GM12865 (cell line): ENCODE results near the gene ZKSCAN8.
A peak's percentile ranks its signal among the peaks of the same experiment; 100 is the strongest.
"Not testable (repeated sequence)": the region's sequence is repeated elsewhere in the genome, so short reads cannot be mapped to it uniquely, and the experiment has no call there.

Experiments
- DNase-seq: peaks from one replicate; pipeline ENCODE4 v3.0.0; 2010; ENCODE audit warnings: low read depth
- H3K4me3 ChIP-seq: 2 replicates; pipeline ENCODE4 v1.5.1; 2011; ENCODE audit warnings: mild to moderate bottlenecking, low read depth, low read length, control low read depth
- TF ChIP-seq, protein P1 (sequence below): IDR thresholded peaks from 2 replicates; pipeline ENCODE4 v1.5.1; 2011; ENCODE audit warnings: low read length, control low read depth, low read depth, inconsistent platforms; ENCODE audit not compliant: insufficient read depth; ENCODE audit errors: missing control alignments

ZKSCAN8 gene

DNA sequence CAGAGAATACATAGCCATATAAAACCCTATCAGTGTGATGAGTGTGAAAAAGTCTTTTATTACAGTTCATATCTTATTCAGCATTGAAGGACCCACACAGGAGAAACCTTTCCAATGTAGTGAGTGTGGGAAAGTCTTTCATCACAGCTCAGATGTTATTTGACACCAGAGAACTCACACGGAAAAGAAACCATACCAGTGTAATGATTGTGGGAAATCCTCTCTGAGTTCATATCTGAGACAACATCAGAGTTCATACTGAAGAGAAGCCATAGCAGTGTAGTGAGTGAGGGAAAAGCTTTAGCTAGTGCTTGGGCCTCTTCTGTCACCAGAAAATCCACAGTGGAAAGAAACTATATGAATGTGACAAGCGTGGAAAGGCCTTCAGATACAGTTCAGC is 25.9 kb upstream of the ZKSCAN8 start:
- TF ChIP-seq, protein P1, sequence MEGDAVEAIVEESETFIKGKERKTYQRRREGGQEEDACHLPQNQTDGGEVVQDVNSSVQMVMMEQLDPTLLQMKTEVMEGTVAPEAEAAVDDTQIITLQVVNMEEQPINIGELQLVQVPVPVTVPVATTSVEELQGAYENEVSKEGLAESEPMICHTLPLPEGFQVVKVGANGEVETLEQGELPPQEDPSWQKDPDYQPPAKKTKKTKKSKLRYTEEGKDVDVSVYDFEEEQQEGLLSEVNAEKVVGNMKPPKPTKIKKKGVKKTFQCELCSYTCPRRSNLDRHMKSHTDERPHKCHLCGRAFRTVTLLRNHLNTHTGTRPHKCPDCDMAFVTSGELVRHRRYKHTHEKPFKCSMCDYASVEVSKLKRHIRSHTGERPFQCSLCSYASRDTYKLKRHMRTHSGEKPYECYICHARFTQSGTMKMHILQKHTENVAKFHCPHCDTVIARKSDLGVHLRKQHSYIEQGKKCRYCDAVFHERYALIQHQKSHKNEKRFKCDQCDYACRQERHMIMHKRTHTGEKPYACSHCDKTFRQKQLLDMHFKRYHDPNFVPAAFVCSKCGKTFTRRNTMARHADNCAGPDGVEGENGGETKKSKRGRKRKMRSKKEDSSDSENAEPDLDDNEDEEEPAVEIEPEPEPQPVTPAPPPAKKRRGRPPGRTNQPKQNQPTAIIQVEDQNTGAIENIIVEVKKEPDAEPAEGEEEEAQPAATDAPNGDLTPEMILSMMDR: no peak
- H3K4me3 ChIP-seq: no peak overlapping the region
- DNase-seq: no peak

DNA sequence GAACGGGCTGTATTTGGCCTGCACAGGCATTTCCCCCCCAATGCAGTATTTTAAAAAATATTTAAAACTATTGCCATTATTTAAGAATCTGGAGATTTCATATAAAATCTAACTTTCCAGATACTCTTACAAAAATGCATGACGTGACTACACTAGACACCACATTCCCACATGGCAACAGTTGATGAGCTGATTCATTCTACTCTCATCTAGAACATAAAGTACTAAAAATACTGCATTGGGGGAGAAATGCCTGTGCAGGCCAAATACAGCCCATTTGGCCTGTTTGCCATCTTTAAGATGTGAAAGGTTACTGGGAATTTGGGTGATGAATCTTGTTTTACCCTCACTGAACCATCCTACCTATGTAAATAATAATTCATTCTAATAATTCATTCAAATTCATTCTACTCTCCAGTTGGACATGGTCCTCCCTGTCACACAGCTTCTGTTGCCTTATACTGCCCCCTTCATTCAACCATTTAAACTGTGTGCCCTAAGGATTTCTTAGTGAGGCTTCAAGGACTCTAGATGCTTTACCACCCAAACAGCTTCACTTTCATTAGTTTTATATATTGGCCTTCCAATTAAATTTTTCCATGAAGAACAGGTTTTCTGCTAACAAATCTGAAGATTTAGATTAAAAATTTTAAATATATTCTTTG is 24.2 kb upstream of the ZKSCAN8 start:
- TF ChIP-seq, protein P1: no peak
- no peak overlapping the region for H3K4me3 ChIP-seq
- no peak for DNase-seq

DNA sequence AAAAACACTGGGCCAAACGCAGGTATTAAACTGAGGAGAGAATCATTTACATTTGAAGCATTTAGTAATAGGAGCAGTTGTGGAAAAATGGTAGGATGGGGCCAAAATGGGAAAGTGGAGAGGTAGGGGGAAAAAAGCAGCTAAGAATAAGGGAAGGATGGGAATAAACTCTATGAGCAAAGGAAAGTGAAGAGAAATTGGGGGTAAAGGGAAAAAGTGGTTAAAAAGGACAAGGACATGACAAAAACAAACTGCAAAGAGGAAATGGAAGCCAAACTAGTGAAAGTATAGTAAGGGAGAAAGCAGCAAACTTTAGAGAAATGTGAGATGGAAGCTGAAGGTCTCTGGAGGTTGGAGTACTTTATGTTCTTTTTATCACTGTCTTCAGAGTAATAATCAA is 23.5 kb upstream of the ZKSCAN8 start:
- H3K4me3 ChIP-seq: no peak overlapping the region
- no peak for DNase-seq
- TF ChIP-seq, protein P1: no peak

DNA sequence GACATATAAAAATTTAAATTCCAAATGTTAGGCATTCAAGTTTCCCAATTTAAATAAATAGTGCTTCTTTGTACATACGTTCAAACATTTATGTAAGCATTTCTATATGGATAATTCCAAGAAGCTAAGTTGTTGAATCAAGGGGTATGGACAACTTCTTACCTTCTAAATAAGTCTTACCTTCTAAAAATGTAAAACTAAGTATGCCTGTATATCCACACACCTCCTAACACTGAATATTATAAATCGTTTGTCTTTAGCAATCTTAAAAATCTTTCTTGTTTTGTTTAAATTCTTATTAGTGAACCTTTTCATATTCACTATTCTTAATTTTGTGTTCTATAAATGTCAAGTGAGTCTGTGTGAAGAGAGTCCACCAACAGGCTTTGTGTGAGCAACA is 19.8 kb upstream of the ZKSCAN8 start:
- H3K4me3 ChIP-seq: no peak overlapping the region
- no peak for DNase-seq
- TF ChIP-seq, protein P1: no peak

DNA sequence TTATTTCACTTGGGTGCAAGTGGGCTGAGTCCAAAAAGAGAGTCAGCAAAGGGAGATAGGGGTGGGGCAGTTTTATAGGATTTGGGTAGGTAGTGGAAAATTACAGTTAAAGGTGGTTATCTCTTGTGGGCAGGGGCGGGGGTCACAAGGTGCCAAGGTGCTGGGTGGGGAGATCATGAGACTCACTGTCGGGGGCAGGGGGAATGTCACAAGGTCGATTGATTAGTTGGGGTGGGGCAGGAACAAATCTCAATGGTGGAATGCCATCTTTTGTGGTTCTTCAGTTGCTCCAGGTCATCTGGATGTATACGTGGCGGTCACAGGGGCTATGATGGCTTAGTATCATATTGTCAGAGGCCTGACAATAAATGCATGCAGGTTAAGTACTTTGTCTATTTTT is 19.4 kb upstream of the ZKSCAN8 start:
- not testable (repeated sequence) for DNase-seq, H3K4me3 ChIP-seq

DNA sequence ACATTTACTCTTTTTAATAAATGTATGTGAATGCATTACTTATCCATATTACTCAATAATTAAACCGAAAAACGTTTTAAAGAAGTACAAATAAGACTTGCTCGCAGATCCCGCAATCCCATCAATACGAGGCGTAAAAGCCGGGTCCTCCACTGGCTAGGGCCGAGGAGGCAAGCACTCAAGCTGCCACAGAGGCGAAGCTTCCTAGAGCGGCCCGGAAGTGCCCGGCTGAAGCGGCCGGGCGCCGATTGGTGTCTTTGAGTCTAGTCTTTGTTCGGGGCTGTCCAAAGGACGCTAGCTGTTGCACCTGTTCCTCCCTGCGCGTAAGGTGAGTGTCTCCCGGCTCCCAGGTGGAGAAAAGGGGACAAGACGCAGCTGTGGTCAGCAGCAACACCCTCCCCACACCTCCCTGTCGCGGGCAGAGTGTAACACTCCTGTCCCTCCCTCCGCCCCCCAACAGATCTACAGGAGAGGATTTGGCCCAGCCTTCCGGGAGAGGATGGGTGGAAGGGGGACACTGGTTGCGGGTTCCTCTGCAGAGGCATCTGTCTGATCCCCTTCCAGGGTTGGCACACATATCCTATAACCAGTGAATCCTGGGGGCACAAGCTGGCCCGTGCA is 17.2 kb upstream of the ZKSCAN8 start, which contains the start of gene ZSCAN16:
Gene ZSCAN16, plus strand, starts transcription at position 260 of the 621 bp plus-strand sequence. CDS start 835 bp downstream, outside the sequence.
- peak within 1 kb of the TSS; percentile 100 for H3K4me3 ChIP-seq
- TF ChIP-seq, protein P1: no peak
- peak; percentile 91 for DNase-seq

DNA sequence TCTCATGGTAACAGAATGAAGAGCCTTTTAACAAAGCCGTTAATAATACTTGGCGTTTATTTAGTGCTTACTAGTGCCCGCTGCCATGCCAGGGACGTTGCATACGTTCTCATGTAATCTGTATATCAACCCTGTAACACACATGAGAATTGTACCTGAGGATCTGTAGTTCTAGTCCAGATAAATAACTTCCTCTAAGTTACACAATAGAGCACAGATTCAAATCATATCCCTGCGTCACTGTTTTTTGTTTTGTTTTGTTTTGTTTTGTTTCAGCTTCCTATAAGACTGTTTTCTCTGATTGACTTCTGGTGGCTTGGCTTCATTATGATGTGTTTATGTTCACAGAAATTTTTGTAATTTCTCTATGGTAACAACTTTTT is 16.7 kb upstream of the ZKSCAN8 start:
- TF ChIP-seq, protein P1: no peak
- H3K4me3 ChIP-seq: peak overlapping the region; percentile 100
- DNase-seq: no peak
